ENCODE data around the gene TDRD3. TPM values are rescaled to one million over a fixed set of nuclear protein-coding genes. Genes with fewer than 3 reads are reported as not detected.
A peak's percentile ranks its signal among the peaks of the same experiment; 100 is the strongest.

The TDRD3 gene
- total RNA-seq, 1 experiment from 2014 or later: 10.7 TPM

- H3K4me3 ChIP-seq: no peak overlapping the region
- H3K27ac ChIP-seq: no peak overlapping the region
- no peaks in the 10 kb centered on the region for H3K36me3 ChIP-seq
- H3K27me3 ChIP-seq (replicated peaks): no peaks in the 10 kb centered on the region
- H3K4me1 ChIP-seq (replicated peaks): no peaks in the 10 kb centered on the region
- DNase-seq (ENCODE audit: low read depth in 1 of 2, low spot score in 2 of 2): peak in 1 of 2 experiments; percentile 5
- no peaks in the 10 kb centered on the region for H3K9me3 ChIP-seq (replicated peaks)
Measured at GRCh38 chr13:60448907-60449510, 52.0 kb downstream of the TDRD3 start.

- H3K27me3 ChIP-seq (replicated peaks): no peaks in the 10 kb centered on the region
- no peaks in the 10 kb centered on the region for H3K36me3 ChIP-seq
- no peaks in the 10 kb centered on the region for H3K4me1 ChIP-seq (replicated peaks)
- no peak overlapping the region for H3K27ac ChIP-seq
- DNase-seq (ENCODE audit: low read depth in 1 of 2, low spot score in 2 of 2): no peak
- no peaks in the 10 kb centered on the region for H3K9me3 ChIP-seq (replicated peaks)
- no peak overlapping the region for H3K4me3 ChIP-seq
Measured at GRCh38 chr13:60453490-60453889, 56.5 kb downstream of the TDRD3 start.

GRCh38 chr13:60454425-60454824 is 57.4 kb downstream of the TDRD3 start:
- Histone ChIP-seq H3K4me1 (replicated peaks) (no peaks in the 10 kb centered on the region), H3K4me3 (no peak overlapping the region), H3K9me3 (replicated peaks) (no peaks in the 10 kb centered on the region), H3K36me3 (no peaks in the 10 kb centered on the region), H3K27ac (no peak overlapping the region), H3K27me3 (replicated peaks) (no peaks in the 10 kb centered on the region)
- DNase-seq (ENCODE audit: low read depth in 1 of 2, low spot score in 2 of 2): no peak

GRCh38 chr13:60463787-60464186 is 66.8 kb downstream of the TDRD3 start:
- Histone ChIP-seq H3K4me1 (replicated peaks) (no peaks in the 10 kb centered on the region), H3K9me3 (replicated peaks) (no peaks in the 10 kb centered on the region), H3K4me3 (no peak overlapping the region), H3K27me3 (replicated peaks) (no peaks in the 10 kb centered on the region), H3K36me3 (no peaks in the 10 kb centered on the region), H3K27ac (no peak overlapping the region)
- DNase-seq (ENCODE audit: low read depth in 1 of 2, low spot score in 2 of 2): no peak

GRCh38 chr13:60467098-60467497 is 70.1 kb downstream of the TDRD3 start:
- H3K4me1 ChIP-seq (replicated peaks): no peaks in the 10 kb centered on the region
- no peaks in the 10 kb centered on the region for H3K9me3 ChIP-seq (replicated peaks)
- no peak for DNase-seq (ENCODE audit: low read depth in 1 of 2, low spot score in 2 of 2)
- no peaks in the 10 kb centered on the region for H3K27me3 ChIP-seq (replicated peaks)
- no peak overlapping the region for H3K4me3 ChIP-seq
- no peak overlapping the region for H3K27ac ChIP-seq
- no peaks in the 10 kb centered on the region for H3K36me3 ChIP-seq

GRCh38 chr13:60479273-60479672 is 82.3 kb downstream of the TDRD3 start:
- H3K27ac ChIP-seq: no peak overlapping the region
- H3K9me3 ChIP-seq (replicated peaks): no peaks in the 10 kb centered on the region
- H3K27me3 ChIP-seq (replicated peaks): no peaks in the 10 kb centered on the region
- no peak overlapping the region for H3K4me3 ChIP-seq
- DNase-seq (ENCODE audit: low read depth in 1 of 2, low spot score in 2 of 2): no peak
- H3K36me3 ChIP-seq: no peaks in the 10 kb centered on the region
- no peaks in the 10 kb centered on the region for H3K4me1 ChIP-seq (replicated peaks)

- Histone ChIP-seq H3K4me3 (no peak overlapping the region), H3K9me3 (replicated peaks) (no peaks in the 10 kb centered on the region), H3K27me3 (replicated peaks) (no peaks in the 10 kb centered on the region), H3K4me1 (replicated peaks) (no peaks in the 10 kb centered on the region), H3K36me3 (no peaks in the 10 kb centered on the region), H3K27ac (no peak overlapping the region)
- DNase-seq (ENCODE audit: low read depth in 1 of 2, low spot score in 2 of 2): no peak
Measured at GRCh38 chr13:60482012-60482411, 85.0 kb downstream of the TDRD3 start.

- DNase-seq (ENCODE audit: low read depth in 1 of 2, low spot score in 2 of 2): no peak
- no peak overlapping the region for H3K27ac ChIP-seq
Measured at GRCh38 chr13:60484865-60485264, 87.8 kb downstream of the TDRD3 start.

GRCh38 chr13:60491531-60491930 is 94.5 kb downstream of the TDRD3 start:
- DNase-seq (ENCODE audit: low read depth in 1 of 2, low spot score in 2 of 2): no peak
- no peak overlapping the region for H3K27ac ChIP-seq
- H3K27me3 ChIP-seq (replicated peaks): no peaks in the 10 kb centered on the region
- no peaks in the 10 kb centered on the region for H3K9me3 ChIP-seq (replicated peaks)
- H3K4me1 ChIP-seq (replicated peaks): no peaks in the 10 kb centered on the region
- no peaks in the 10 kb centered on the region for H3K36me3 ChIP-seq
- H3K4me3 ChIP-seq: no peak overlapping the region

More at GRCh38 chr13:60484865-60485264, 87.8 kb downstream of the TDRD3 start:
- Histone ChIP-seq H3K4me1 (replicated peaks) (no peaks in the 10 kb centered on the region), H3K4me3 (no peak overlapping the region), H3K9me3 (replicated peaks) (no peaks in the 10 kb centered on the region), H3K27me3 (replicated peaks) (no peaks in the 10 kb centered on the region), H3K36me3 (no peaks in the 10 kb centered on the region)

- Histone ChIP-seq H3K36me3 (no peaks in the 10 kb centered on the region), H3K9me3 (replicated peaks) (no peaks in the 10 kb centered on the region), H3K27me3 (replicated peaks) (no peaks in the 10 kb centered on the region), H3K4me3 (no peak overlapping the region), H3K27ac (no peak overlapping the region), H3K4me1 (replicated peaks) (no peaks in the 10 kb centered on the region)
- no peak for DNase-seq (ENCODE audit: low read depth in 1 of 2, low spot score in 2 of 2)
Measured at GRCh38 chr13:60492187-60492586, 95.2 kb downstream of the TDRD3 start.

GRCh38 chr13:60494296-60494695 is 97.3 kb downstream of the TDRD3 start:
- Histone ChIP-seq H3K4me3 (no peak overlapping the region), H3K27ac (no peak overlapping the region), H3K36me3 (no peaks in the 10 kb centered on the region), H3K27me3 (replicated peaks) (no peaks in the 10 kb centered on the region), H3K9me3 (replicated peaks) (no peaks in the 10 kb centered on the region), H3K4me1 (replicated peaks) (no peaks in the 10 kb centered on the region)
- no peak for DNase-seq (ENCODE audit: low read depth in 1 of 2, low spot score in 2 of 2)

GRCh38 chr13:60501236-60501635 is 104.2 kb downstream of the TDRD3 start:
- H3K4me1 ChIP-seq (replicated peaks): no peaks in the 10 kb centered on the region
- H3K4me3 ChIP-seq: no peak overlapping the region
- no peak overlapping the region for H3K27ac ChIP-seq
- 0 out of 2 replicates have a peak, but pooled peaks cover 3% of the 10 kb centered on the region for H3K36me3 ChIP-seq
- DNase-seq (ENCODE audit: low read depth in 1 of 2, low spot score in 2 of 2): no peak
- no peaks in the 10 kb centered on the region for H3K27me3 ChIP-seq (replicated peaks)
- H3K9me3 ChIP-seq (replicated peaks): no peaks in the 10 kb centered on the region

GRCh38 chr13:60509601-60510386 is 112.8 kb downstream of the TDRD3 start:
- Histone ChIP-seq H3K36me3 (no peaks in the 10 kb centered on the region), H3K4me3 (no peak overlapping the region), H3K27me3 (replicated peaks) (no peaks in the 10 kb centered on the region), H3K9me3 (replicated peaks) (no peaks in the 10 kb centered on the region), H3K27ac (peak overlapping the region; percentile 46), H3K4me1 (replicated peaks) (peaks cover 15% of the 10 kb centered on the region)
- peak in 1 of 2 experiments; percentile 20 for DNase-seq (ENCODE audit: low read depth in 1 of 2, low spot score in 2 of 2)

GRCh38 chr13:60511637-60512036 is 114.6 kb downstream of the TDRD3 start:
- DNase-seq (ENCODE audit: low read depth in 1 of 2, low spot score in 2 of 2): no peak
- Histone ChIP-seq H3K4me1 (replicated peaks) (peaks cover 15% of the 10 kb centered on the region), H3K4me3 (no peak overlapping the region), H3K27ac (no peak overlapping the region), H3K9me3 (replicated peaks) (no peaks in the 10 kb centered on the region), H3K27me3 (replicated peaks) (no peaks in the 10 kb centered on the region), H3K36me3 (no peaks in the 10 kb centered on the region)
